Ovary (tissue), 9 donors: Measurements from ENCODE around the gene ITGB5. TPM values are rescaled to one million over a fixed set of nuclear protein-coding genes. Genes with fewer than 3 reads are reported as not detected.
A peak's percentile ranks its signal among the peaks of the same experiment; 100 is the strongest.

ENCODE experiments used
- DNase-seq, 5 donors: peaks; one replicate each; pipeline ENCODE4 v3.0.0-alpha.2; 2019 to 2020
- H3K27ac ChIP-seq, 2 donors: fragments of 200-600 bp; one replicate each; pipeline versions ENCODE4 v1.5.1 to v1.8.0; 2019 to 2022
- H3K27me3 ChIP-seq: fragments of 200-600 bp; one replicate; pipeline ENCODE4 v1.8.0; 2022
- H3K36me3 ChIP-seq: fragments of 200-600 bp; sonication (generic); one replicate; pipeline ENCODE4 v1.5.1; 2019
- H3K4me1 ChIP-seq: one replicate; pipeline ENCODE4 v1.8.1; 2013; ENCODE audit warnings: mild to moderate bottlenecking, moderate library complexity; ENCODE audit not compliant: insufficient read depth
- H3K4me3 ChIP-seq: fragments of 200-600 bp; sonication (generic); one replicate; pipeline ENCODE4 v1.5.1; 2017
- H3K9me3 ChIP-seq, 2 donors: fragments of 200-600 bp in 1 of 2; sonication (generic) in 1 of 2; one replicate each; pipeline versions ENCODE4 v1.5.1 to v1.8.1; 2013 to 2019; ENCODE audit warnings: mild to moderate bottlenecking in 1 of 2, moderate library complexity in 1 of 2
- EP300 ChIP-seq: sonication (generic); formaldehyde crosslinking; IDR thresholded peaks from one replicate; pipeline ENCODE4 v1.6.1; 2017; ENCODE audit warnings: antibody characterized with exemption
- POLR2A ChIP-seq: fragments of 450-650 bp; IDR thresholded peaks from one replicate; pipeline ENCODE4 v1.6.1; 2017; ENCODE audit warnings: antibody characterized with exemption, mild to moderate bottlenecking, moderate library complexity
- WGBS, 3 donors: extraction: QIAGEN DNeasy Blood & Tissue Kit in 1 of 3; methylation state at CpG; one replicate each; pipeline versions ENCODE4 v1.1.5 to v1.1.7; 2013 to 2017; 5-methylcytosine and 5-hydroxymethylcytosine counted together
- intact Hi-C, 4 donors: fragments of 100-400 bp; cut with DNase I; formaldehyde crosslinking; loops; one replicate each; pipeline versions ENCODE4 v1.11.0 to v1.15.1; 2022 to 2023
- polyA plus RNA-seq, 2 donors: library from polyadenylated mRNA; stranded (reverse); fragments of 200-250 nt in 1 of 2; fragments of 350-450 nt in 1 of 2; fragmentation: Illumina TruSeq in 1 of 2; extraction: RNeasy Lipid Tissue Mini Kit (QIAGEN cat#74804) in 1 of 2; gene quantifications; one replicate each; pipeline ENCODE4 v1.2.3, GENCODE V29; 2013 to 2014
- total RNA-seq, 7 donors: library from RNA; depleted of rRNA in 2 of 7; stranded (reverse); fragments of >200 nt in 2 of 7; fragmentation: NEBNext Ultra II Directional in 3 of 7; extraction: Animal tissue kit (Norgen Biotek cat#: 25700) in 3 of 7; gene quantifications; one replicate each; pipeline versions ENCODE4 v1.1.0 to v1.2.4, GENCODE V29; 2016 to 2023
- TF ChIP-seq, protein P1 (sequence below), 3 donors: fragments of 450-650 bp in 2 of 3; fragments of 200-600 bp in 1 of 3; IDR thresholded peaks; one replicate each; pipeline versions ENCODE4 v1.5.1 to v1.8.0; 2016 to 2022; ENCODE audit warnings: antibody characterized with exemption in 3 of 3, mild to moderate bottlenecking in 1 of 3
- donor health status: DM: no; HTN: no; CAD: no; lungs with moderate emphysema.
- donor health status: DM: no; HTN: no; CAD: no.
- donor health status: Bipolar disorder and iron deficiency.
- donor health status: DM: yes; HTN: yes; CAD: no.
- donor health status: DM: no; HTN: no; CAD: no.
- donor health status: DM: yes; HTN: yes; CAD: no.

The ITGB5 gene
- total and polyA plus RNA-seq, 9 donors = 31.0 to 109 (median 38.0) TPM

DNA sequence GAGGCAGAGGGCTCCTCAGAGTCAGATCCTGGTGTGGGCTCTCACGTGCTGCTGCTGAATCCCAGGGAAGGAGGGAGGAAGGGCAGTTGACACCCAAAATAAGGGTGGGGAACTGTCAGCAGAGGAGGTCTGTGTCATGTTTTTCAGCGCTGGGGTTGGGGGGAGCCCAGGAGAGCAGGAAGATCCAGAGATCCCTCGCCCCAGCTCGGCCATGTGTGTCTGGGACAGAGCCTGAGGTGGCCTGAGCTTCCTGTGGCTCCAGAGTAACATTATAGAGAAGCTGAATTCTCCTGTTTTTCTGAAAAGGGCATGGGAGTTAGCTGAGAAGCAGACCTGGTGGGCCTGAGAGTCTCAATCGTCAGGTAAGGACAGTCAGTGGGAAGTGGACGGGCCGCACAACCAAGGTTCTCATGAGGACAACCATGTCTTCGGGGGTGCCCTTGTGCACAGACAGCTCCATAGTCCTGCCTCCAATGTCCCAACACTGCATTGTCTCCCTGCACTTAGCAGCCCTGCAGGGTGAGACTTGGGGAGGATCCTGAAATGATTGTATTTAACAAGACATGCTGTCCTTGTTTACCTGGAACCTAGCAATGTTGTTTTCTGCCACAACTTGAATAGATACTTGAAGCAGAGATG lies 138.5 kb downstream of the ITGB5 start:
- 62 to 72% (median 65%) methylated on average over 8 of the region's 8 CpGs for WGBS, 3 donors

DNA sequence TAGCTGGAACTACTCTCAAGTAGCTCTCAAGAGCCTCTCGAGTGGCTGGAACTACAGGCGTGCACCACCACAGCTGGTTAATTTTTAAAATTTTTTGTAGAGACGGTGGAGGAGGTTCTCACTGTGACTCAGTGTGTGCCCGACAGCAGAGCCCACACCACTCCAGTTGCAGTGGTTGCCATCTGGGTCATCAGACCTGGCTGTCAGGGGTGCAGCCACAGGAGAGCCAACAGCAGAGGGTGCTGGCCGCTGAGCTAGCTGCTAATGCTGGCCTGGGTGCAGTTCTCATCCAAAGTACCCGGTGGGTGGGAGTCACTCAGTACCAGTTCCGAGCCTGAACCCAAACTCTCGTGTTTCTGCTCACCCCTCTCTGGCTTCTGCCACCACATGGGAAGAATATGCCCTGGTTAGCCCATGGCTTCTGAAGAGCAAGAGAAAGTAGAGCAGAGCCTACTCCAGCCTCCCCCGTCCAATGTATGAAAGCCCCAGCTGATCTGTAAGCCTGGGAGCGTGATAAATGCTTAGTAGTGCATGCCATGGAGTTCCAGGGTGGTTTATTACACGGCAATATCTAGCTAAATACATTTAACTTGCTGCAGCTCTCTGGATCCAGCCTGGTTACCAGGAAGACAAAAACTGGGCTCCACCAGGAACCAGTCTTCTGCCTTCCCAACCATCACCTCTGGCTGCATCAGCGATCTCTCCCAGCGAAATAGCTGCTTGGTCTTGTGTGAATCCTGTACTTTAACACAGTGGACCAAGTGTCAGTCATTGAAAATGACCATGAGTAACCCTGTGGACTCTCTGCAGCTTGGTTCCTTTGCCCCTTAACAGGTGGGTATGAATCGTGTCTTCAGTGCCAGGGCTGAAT lies 139.8 kb downstream of the ITGB5 start:
- Histone ChIP-seq H3K4me3 (no peak overlapping the region), H3K9me3 (no peaks in the 10 kb centered on the region), H3K27ac (no peak overlapping the region), H3K27me3 (no peaks in the 10 kb centered on the region), H3K4me1 (peaks cover 7% of the 10 kb centered on the region), H3K36me3 (no peaks in the 10 kb centered on the region)
- intact Hi-C loops = no loop called here
- TF ChIP-seq EP300 = no peak
- TF ChIP-seq, protein P1, sequence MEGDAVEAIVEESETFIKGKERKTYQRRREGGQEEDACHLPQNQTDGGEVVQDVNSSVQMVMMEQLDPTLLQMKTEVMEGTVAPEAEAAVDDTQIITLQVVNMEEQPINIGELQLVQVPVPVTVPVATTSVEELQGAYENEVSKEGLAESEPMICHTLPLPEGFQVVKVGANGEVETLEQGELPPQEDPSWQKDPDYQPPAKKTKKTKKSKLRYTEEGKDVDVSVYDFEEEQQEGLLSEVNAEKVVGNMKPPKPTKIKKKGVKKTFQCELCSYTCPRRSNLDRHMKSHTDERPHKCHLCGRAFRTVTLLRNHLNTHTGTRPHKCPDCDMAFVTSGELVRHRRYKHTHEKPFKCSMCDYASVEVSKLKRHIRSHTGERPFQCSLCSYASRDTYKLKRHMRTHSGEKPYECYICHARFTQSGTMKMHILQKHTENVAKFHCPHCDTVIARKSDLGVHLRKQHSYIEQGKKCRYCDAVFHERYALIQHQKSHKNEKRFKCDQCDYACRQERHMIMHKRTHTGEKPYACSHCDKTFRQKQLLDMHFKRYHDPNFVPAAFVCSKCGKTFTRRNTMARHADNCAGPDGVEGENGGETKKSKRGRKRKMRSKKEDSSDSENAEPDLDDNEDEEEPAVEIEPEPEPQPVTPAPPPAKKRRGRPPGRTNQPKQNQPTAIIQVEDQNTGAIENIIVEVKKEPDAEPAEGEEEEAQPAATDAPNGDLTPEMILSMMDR (IDR thresholded peaks at IDR 0.05) = no peak
- TF ChIP-seq POLR2A = no peak
- WGBS, 3 donors = 87 to 93% (median 91%) methylated on average over 14 of the region's 14 CpGs
- no peak for DNase-seq

More for the DNA sequence above, 138.5 kb downstream of the ITGB5 start:
- H3K36me3 ChIP-seq = no peaks in the 10 kb centered on the region
- peak overlapping the region in 1 of 2 donors; percentile 4 for H3K27ac ChIP-seq
- peaks cover 7% of the 10 kb centered on the region for H3K4me1 ChIP-seq
- no peak overlapping the region for H3K4me3 ChIP-seq
- no peaks in the 10 kb centered on the region for H3K27me3 ChIP-seq
- DNase-seq = no peak
- no peaks in the 10 kb centered on the region for H3K9me3 ChIP-seq
- intact Hi-C loops = no loop called here
- TF ChIP-seq, protein P1 (IDR thresholded peaks at IDR 0.05) = no peak
- TF ChIP-seq POLR2A = no peak
- no peak for TF ChIP-seq EP300

DNA sequence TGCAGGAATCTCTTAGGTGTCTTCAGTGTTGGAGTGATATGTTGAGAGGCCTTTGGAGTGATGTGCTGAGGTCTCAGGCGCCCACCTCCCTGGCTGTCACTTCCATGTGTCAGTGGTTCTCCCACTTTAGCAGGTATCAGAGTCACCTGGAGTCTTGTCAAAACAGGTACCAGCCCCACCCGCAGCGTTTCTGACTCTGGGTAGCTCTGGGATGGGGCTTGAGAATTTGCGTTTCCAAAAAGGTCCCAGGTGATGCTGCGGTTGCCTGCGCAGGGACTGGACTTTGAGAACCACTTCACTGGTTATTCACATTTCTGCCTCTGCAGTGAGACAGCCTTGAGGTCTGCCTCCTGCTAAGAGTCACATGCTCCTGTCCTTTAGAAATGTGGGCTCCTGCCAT lies 141.4 kb downstream of the ITGB5 start:
- intact Hi-C loops = no loop called here
- H3K4me3 ChIP-seq = no peak overlapping the region
- H3K36me3 ChIP-seq = no peaks in the 10 kb centered on the region
- H3K27me3 ChIP-seq = no peaks in the 10 kb centered on the region
- no peak for TF ChIP-seq POLR2A
- TF ChIP-seq EP300 = no peak
- TF ChIP-seq, protein P1 (IDR thresholded peaks at IDR 0.05) = no peak
- H3K9me3 ChIP-seq = no peaks in the 10 kb centered on the region
- DNase-seq = no peak
- WGBS, 3 donors = 95 to 96% (median 96%) methylated on average over 6 of the region's 6 CpGs
- H3K4me1 ChIP-seq = peaks cover 7% of the 10 kb centered on the region
- H3K27ac ChIP-seq = no peak overlapping the region

DNA sequence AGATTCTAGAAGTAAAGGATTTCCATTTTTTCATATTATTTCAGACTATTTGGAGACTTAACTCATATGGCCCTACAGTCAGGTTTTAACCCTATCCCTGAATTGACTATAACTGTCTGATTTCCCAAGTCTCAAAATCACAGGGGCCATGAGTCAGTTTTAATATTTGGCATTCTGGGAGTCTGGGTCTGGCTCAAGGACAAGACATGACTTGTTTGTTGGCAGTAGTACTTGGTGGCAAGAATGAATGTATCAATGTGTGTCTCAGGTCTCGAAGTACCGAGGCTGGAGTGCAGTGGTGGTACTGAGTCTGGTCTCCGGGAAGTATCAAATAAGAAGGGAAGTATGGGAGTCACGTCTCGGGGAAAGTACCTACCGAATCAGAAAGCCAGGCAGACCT lies 146.1 kb downstream of the ITGB5 start:
- intact Hi-C loops = no loop called here
- no peak for TF ChIP-seq EP300
- TF ChIP-seq POLR2A = no peak
- TF ChIP-seq, protein P1 (IDR thresholded peaks at IDR 0.05) = no peak
- no peaks in the 10 kb centered on the region for H3K36me3 ChIP-seq
- WGBS, 3 donors = 89 to 92% (median 90%) methylated on average over 6 of the region's 6 CpGs
- no peak overlapping the region for H3K27ac ChIP-seq
- no peaks in the 10 kb centered on the region for H3K4me1 ChIP-seq
- no peaks in the 10 kb centered on the region for H3K27me3 ChIP-seq
- no peak overlapping the region for H3K4me3 ChIP-seq
- no peaks in the 10 kb centered on the region for H3K9me3 ChIP-seq
- DNase-seq = no peak
